Central memory CD4-positive, alpha-beta T cell (primary cell): ENCODE results near the gene RAP1GDS1.
"Not testable (repeated sequence)": the region's sequence is repeated elsewhere in the genome, so short reads cannot be mapped to it uniquely, and the experiment has no call there.

Experiments used
- DNase-seq: peaks from one replicate; pipeline ENCODE4 v3.0.0; 2022

RAP1GDS1 gene

GRCh38 chr4:98288671-98289070 lies 27.5 kb downstream of the RAP1GDS1 start:
- DNase-seq: peak; percentile 18

DNA sequence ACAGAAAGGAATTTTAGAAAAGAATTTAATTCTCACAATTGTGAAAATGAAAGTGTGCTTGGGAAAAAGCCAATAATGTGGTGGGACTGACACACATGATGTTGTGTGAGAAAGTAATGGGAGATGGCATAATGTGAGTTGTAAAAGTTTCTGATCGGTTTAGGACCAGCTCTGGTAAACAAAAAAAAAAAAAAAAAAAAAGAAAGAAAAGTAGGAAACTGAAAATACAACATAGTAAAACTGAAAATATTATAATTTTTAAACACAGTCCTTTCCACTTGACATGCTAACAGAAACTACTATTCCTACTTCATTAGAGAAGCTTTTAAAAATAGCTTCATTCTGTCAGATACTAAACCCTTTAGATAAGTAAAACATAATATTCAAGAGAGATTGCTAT lies 28.2 kb downstream of the RAP1GDS1 start:
- DNase-seq: no peak

- DNase-seq: no peak
Measured at GRCh38 chr4:98290511-98290910, 29.3 kb downstream of the RAP1GDS1 start.

- DNase-seq: no peak
Measured at GRCh38 chr4:98293104-98293887, 32.1 kb downstream of the RAP1GDS1 start.

GRCh38 chr4:98298022-98298421 lies 36.8 kb downstream of the RAP1GDS1 start:
- DNase-seq: no peak

GRCh38 chr4:98300706-98301105 lies 39.5 kb downstream of the RAP1GDS1 start:
- DNase-seq: no peak

GRCh38 chr4:98305576-98305975 lies 44.4 kb downstream of the RAP1GDS1 start:
- DNase-seq: no peak

GRCh38 chr4:98310867-98311266 lies 49.7 kb downstream of the RAP1GDS1 start:
- DNase-seq: no peak

- DNase-seq: no peak
Measured at GRCh38 chr4:98311656-98312055, 50.5 kb downstream of the RAP1GDS1 start.

- DNase-seq: no peak
Measured at GRCh38 chr4:98314791-98315565, 53.8 kb downstream of the RAP1GDS1 start.

DNA sequence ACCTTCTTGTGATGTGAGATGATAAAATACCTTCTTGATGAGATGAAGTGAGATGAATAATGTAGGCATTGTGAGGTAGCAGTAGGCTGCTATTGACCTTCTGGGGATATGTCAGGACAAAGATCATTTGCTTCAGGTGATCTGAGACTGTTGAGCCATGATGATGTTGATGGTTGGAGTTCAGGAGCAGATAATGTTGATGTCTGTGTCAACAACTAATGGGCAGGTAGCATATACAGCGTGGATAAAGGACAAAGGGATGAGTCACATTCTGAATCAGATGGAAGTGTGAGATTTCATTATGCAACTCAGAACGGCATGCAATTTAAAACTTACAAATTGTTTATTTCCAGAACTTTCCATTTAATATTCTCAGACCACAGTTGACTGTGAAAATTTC lies 57.3 kb downstream of the RAP1GDS1 start:
- DNase-seq: no peak

DNA sequence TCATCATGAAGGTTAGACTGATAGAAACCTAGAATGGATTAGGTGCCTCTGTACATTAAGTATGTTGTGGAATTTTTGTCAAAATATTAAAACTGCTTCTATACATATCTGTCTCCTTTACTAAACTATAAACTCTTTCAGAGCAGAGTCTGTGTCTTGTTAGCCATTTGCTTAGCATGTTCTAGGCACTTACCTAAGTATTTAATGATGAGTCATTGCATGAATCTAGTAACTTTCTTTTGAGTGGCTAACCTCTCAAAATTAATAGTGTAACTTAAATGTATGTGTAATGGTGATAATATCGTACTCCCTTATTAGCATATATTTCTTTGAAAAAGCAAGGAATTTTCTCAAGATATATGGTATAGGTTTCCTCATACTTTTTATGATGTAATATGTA lies 57.8 kb downstream of the RAP1GDS1 start:
- no peak for DNase-seq

- DNase-seq: no peak
Measured at GRCh38 chr4:98326168-98326567, 65.0 kb downstream of the RAP1GDS1 start.

DNA sequence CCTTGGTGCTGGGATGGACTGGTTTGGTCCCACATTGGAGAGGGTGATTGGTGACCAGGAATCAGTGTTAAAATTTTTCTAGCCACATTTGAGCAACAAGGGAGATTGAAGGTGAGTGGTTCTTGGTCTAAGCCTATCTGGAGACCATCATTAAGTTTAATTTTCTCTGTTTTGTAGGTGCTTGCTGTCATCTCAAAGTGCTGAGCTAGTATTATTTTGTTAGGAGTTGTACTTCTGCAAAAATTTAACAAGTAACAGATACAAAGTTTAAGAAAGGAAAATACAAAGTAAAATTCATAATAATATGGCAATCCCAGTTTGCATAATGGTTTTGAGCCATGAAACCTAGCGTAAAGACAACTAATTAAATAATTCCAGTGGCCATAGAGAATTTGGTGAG lies 66.5 kb downstream of the RAP1GDS1 start:
- no peak for DNase-seq

DNA sequence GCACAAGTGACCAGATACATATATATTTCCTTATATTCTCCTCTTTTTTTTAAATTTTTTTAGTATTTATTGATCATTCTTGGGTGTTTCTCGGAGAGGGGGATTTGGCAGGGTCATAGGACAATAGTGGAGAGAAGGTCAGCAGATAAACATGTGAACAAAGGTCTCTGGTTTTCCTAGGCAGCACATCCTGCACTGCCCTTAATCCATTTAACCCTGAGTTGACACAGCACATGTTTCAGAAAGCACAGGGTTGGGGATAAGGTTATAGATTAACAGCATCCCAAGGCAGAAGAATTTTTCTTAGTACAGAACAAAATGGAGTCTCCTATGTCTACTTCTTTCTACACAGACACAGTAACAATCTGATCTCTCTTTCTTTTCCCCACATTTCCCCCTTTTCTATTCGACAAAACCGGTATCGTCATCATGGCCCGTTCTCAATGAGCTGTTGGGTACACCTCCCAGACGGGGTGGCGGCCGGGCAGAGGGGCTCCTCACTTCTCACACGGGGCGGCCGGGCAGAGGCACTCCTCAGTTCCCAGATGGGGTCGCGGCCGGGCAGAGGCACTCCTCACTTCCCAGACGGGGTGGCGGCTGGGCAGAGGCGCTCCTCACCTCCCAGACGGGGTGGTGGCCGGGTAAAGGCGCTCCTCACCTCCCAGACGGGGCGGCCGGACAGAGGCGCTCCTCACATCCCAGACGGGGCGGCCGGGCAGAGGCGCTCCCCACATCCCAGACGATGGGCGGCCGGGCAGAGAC lies 68.9 kb downstream of the RAP1GDS1 start:
- not testable (repeated sequence) for DNase-seq

DNA sequence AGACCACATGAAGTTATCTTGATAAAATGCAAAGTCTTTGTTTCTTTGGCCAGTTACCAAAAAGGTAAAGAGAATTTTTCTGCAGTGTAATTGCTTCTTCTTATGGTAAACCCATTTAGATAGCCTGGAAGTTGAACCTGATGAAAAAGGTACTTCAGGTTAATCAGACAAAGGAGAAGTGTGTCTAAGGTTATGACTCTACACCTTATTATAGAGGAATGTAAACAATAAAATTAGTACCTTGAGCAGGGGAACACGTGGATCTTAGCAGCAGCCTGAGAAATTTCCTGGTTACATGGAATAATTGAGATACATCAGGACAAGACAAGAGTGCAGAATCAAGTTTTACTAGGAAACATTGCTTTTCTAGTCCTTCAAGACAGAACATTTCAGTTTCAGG lies 70.8 kb downstream of the RAP1GDS1 start:
- DNase-seq: no peak

DNA sequence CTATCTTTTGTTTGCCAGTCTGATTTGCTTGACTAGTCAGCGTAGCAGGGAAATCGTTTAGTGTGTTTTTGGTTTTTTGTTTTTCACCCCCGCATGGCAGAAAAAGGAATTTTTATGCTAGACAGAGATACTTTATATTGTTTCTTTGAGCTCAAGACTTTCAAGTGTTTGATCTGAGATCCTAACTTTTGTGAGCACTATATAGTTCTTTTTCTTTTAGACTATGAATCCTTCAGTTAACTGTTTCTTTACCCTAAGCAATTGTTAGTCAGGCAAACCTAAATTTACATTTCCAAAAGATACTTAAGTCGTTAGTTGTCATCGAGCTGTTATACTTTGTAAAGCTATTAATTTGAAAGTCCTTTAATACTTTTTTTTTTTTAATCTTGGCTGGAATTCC lies 73.3 kb downstream of the RAP1GDS1 start:
- DNase-seq: no peak

DNA sequence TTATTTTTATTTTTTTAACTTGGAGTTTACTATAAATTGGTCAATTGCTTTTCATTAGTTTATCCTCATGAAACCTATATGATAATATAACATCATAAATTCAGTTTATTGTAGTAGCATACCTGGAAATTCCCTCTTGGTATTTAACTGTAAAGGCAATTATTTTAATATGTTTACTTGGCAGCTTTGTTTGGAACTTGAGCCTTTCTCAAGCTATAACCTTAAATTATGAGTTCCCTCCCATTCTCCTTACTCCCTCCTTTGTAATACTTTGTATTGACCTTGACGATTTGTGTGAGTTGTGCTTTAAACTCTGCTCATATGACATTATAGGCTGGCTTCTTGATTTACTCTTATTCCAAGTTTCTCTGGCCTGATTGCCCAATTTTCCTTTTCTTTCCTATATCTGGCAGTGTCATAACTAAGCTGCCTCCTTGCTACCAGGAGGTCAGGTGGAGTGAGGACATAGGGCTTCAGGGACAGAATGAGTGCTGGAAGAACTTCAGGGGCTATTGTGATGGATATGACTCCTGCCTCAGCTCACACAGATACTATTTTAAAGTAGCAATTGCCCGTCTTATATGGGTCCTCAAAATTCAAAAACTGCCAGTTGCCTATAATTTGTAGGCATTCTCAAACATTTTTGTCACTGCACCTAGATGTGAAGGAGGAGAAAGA lies 77.7 kb downstream of the RAP1GDS1 start:
- no peak for DNase-seq

GRCh38 chr4:98341309-98341708 lies 80.1 kb downstream of the RAP1GDS1 start:
- no peak for DNase-seq

GRCh38 chr4:98343626-98344025 lies 82.4 kb downstream of the RAP1GDS1 start:
- DNase-seq: no peak

GRCh38 chr4:98345838-98346237 lies 84.7 kb downstream of the RAP1GDS1 start:
- DNase-seq: no peak

DNA sequence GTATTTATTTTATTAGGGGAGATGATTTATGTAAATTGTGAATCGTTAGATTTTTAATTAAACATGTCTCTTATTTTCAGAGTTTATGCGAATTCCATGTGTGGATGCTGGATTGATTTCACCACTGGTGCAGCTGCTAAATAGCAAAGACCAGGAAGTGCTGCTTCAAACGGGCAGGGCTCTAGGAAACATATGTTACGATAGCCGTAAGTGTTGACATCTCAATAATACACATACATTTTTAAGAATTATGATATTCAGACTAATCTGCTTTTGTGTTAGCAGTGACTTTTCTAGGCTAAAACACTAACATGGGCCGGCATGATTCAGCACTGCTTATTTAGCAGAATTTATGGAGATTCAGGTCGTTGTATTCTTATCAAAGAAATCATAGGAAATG lies 91.2 kb downstream of the RAP1GDS1 start:
- DNase-seq: no peak

- DNase-seq: no peak
Measured at GRCh38 chr4:98352940-98353339, 91.8 kb downstream of the RAP1GDS1 start.
